ENCODE measurements around the gene SPAST.

DNA sequence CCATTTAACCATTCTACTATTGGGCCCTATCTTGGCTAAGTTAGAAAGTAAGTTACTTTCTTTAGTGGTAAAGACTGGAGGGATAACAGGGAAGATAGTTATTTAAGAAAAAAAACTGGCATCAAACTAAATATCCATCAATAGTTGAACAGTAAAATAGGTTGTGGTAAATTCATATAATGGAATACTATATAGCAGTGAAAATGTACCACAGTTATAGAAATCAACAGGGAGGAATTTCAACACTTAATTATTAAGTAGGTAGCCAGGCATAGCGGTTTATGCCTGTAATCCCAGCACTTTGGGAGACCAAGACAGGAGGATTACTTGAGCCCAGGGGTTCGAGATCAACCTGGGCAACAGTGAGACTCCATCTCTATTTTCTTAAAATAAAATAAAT, 3.1 kb upstream of the SPAST start:
- TF ChIP-seq POLR2AphosphoS5 (IDR thresholded peaks at IDR 0.05): no peak
- TF ChIP-seq, protein P1, sequence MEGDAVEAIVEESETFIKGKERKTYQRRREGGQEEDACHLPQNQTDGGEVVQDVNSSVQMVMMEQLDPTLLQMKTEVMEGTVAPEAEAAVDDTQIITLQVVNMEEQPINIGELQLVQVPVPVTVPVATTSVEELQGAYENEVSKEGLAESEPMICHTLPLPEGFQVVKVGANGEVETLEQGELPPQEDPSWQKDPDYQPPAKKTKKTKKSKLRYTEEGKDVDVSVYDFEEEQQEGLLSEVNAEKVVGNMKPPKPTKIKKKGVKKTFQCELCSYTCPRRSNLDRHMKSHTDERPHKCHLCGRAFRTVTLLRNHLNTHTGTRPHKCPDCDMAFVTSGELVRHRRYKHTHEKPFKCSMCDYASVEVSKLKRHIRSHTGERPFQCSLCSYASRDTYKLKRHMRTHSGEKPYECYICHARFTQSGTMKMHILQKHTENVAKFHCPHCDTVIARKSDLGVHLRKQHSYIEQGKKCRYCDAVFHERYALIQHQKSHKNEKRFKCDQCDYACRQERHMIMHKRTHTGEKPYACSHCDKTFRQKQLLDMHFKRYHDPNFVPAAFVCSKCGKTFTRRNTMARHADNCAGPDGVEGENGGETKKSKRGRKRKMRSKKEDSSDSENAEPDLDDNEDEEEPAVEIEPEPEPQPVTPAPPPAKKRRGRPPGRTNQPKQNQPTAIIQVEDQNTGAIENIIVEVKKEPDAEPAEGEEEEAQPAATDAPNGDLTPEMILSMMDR (IDR thresholded peaks at IDR 0.05 in 8 of 11, conservative IDR thresholded peaks at IDR 0.05 in 3 of 11): no peak
